ENCODE data around the gene SLC7A8.

Gene SLC7A8

GRCh38 chr14:23159532-23159931 lies 23.9 kb downstream of the SLC7A8 start:
- Mint-ChIP-seq H3K4me3 (no peak overlapping the region), H3K9me3 (no peaks in the 10 kb centered on the region), H3K27me3 (peaks cover 9% of the 10 kb centered on the region), H3K27ac (no peak overlapping the region), H3K4me1 (no peaks in the 10 kb centered on the region), H3K36me3 (no peaks in the 10 kb centered on the region)
- DNase-seq (ENCODE audit: low spot score in 2 of 2) (no peak), ATAC-seq (ENCODE audit: low read depth) (no peak)

DNA sequence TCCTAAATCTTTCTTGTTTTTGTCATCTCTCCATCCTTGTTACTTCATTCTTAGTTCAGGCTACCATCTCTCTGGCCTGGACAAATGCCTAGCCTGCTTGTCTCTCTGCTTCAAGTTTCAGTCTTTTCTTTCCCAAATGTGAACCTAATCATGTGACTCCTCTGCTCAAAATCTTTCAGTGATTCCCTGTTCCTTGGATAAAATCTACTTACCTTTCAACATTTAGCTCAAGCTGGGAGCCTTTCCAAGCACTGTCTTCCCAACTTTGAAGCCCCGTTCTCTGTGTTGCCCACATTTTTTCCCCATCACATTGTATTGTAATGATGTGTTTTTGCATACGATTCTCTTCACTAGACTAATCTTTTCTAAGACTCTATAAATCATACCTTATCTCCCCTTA lies 24.7 kb downstream of the SLC7A8 start:
- Mint-ChIP-seq H3K9me3 (no peaks in the 10 kb centered on the region), H3K27me3 (peaks cover 10% of the 10 kb centered on the region), H3K36me3 (no peaks in the 10 kb centered on the region), H3K4me1 (no peaks in the 10 kb centered on the region), H3K4me3 (no peak overlapping the region), H3K27ac (no peak overlapping the region)
- DNase-seq (ENCODE audit: low spot score in 2 of 2) (no peak), ATAC-seq (ENCODE audit: low read depth) (no peak)

- H3K27ac Mint-ChIP-seq: no peak overlapping the region
- H3K36me3 Mint-ChIP-seq: no peaks in the 10 kb centered on the region
- H3K27me3 Mint-ChIP-seq: peaks cover 12% of the 10 kb centered on the region
- H3K4me3 Mint-ChIP-seq: no peak overlapping the region
- ATAC-seq (ENCODE audit: low read depth): no peak
- no peak for DNase-seq (ENCODE audit: low spot score in 2 of 2)
- H3K4me1 Mint-ChIP-seq: no peaks in the 10 kb centered on the region
- H3K9me3 Mint-ChIP-seq: no peaks in the 10 kb centered on the region
These were observed 28.4 kb downstream of the SLC7A8 start for GRCh38 chr14:23154964-23155587.

DNA sequence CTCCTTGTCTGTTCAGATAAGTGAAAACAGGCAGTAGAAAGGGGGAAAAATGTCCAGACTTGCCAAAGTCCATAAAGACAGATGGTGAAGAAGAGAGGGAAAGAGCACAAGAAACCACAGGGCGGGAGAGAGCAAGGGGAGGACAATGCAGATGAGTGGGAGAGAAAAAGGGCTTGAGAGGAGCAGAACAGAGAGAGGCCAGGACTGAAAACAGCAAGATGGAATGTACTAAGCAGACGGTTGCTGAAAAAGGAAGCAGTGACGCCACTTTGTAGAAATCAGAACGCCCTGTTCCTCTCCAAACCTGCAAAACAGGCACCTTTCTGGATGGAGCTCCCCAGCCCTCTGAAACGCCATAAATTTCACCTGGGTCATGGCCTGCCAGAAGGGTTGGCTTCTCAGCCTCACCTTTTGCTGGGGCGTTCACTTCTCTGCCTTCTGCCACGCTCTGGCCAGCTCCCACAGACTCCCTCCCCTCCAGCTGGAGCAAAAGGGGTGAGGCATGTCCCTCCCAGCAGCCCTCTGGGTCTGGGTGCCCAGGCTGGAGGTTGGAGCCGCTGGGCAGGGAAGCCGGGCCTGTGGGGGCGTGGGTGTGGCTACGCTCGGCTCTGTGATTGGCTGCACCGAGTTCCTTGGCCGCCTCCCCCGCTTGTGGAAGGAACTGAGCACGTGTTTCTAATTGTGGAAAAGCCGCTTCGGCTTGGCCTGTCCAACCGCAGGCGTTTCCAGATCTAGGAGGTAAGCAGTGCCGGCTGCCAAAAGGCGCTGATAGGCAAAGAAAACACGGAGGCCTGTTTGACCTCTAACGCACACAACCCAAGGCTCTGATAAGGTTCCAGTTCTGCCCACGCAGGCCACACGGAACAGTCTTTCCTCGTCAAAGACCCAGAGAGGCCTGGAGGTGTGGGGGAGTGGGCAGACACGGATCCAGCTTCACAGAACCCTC lies 29.3 kb downstream of the SLC7A8 start:
- DNase-seq (ENCODE audit: low spot score in 2 of 2) (no peak), ATAC-seq (ENCODE audit: low read depth) (no peak)
- no peaks in the 10 kb centered on the region for H3K36me3 Mint-ChIP-seq
- peaks cover 2% of the 10 kb centered on the region for H3K4me1 Mint-ChIP-seq
- peaks cover 12% of the 10 kb centered on the region for H3K27me3 Mint-ChIP-seq
- H3K9me3 Mint-ChIP-seq: no peaks in the 10 kb centered on the region
- no peak overlapping the region for H3K27ac Mint-ChIP-seq
- no peak overlapping the region for H3K4me3 Mint-ChIP-seq

DNA sequence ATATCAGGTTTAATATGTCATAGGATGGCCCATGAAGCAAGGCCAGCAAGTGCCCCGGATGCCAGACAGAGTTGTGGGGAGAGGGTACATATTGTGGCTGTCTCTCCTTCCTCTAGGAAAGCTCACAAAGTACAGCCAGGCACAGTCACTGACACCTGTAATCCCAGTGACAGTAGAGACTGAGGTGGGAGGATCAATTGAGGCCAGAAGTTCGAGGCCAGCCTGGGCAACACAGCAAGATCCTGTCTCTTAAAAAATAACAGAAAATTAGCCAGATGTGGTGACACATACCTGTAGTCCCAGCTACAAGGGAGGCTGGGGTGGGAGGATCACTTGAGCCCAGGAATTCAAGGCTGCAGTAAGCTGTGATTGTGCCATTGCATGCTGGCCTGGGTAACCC lies 32.1 kb downstream of the SLC7A8 start:
- Mint-ChIP-seq H3K4me1 (peaks cover 3% of the 10 kb centered on the region), H3K27ac (no peak overlapping the region), H3K36me3 (peaks cover 6% of the 10 kb centered on the region), H3K9me3 (no peaks in the 10 kb centered on the region), H3K4me3 (no peak overlapping the region), H3K27me3 (peaks cover 11% of the 10 kb centered on the region)
- no peak for DNase-seq (ENCODE audit: low spot score in 2 of 2)
- no peak for ATAC-seq (ENCODE audit: low read depth)

DNA sequence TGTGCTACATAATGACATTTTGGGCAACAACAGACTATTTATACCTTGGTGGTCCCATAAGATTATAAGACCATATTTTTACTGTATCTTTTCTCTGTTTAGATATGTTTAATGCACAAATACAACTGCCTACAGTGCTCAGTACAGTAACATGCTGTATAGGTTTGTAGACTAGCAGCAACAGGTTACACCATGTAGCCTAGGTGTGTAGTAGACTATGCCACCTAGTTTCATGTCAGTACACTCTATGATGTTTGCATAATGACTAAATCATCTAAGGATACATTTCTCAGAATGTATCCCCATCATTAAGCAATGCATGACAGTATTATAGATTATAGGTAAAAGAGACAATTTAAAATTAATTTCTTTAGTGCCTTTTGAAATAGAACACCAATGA lies 33.7 kb downstream of the SLC7A8 start:
- Mint-ChIP-seq H3K4me1 (peaks cover 3% of the 10 kb centered on the region), H3K9me3 (no peaks in the 10 kb centered on the region), H3K4me3 (no peak overlapping the region), H3K36me3 (peaks cover 6% of the 10 kb centered on the region), H3K27me3 (peaks cover 11% of the 10 kb centered on the region), H3K27ac (no peak overlapping the region)
- ATAC-seq (ENCODE audit: low read depth): no peak
- DNase-seq (ENCODE audit: low spot score in 2 of 2): no peak

- H3K27ac Mint-ChIP-seq: no peak overlapping the region
- H3K9me3 Mint-ChIP-seq: no peaks in the 10 kb centered on the region
- ATAC-seq (ENCODE audit: low read depth): no peak
- H3K4me1 Mint-ChIP-seq: peaks cover 3% of the 10 kb centered on the region
- no peak overlapping the region for H3K4me3 Mint-ChIP-seq
- H3K27me3 Mint-ChIP-seq: peaks cover 9% of the 10 kb centered on the region
- H3K36me3 Mint-ChIP-seq: peaks cover 6% of the 10 kb centered on the region
- no peak for DNase-seq (ENCODE audit: low spot score in 2 of 2)
These were observed 34.7 kb downstream of the SLC7A8 start for GRCh38 chr14:23148591-23149249.

DNA sequence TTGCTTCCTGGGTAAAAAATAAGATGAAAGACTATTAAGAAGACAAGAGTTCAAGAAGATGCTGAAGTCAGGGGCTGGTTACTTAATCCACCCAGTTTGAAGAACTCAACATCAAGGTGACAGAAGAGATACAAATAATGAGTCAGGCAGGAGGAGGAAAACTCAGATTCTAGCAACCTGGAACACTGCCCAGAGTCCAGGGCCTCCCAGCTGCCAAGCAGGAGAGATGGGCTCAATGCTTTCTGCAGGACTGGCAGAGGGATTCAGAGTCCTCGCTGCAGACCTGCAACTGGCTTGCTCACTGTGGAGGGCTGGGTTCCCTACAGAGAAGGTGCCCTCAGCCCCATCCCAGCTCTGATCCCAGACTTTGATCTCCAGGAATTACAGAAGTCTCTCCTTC lies 35.8 kb downstream of the SLC7A8 start:
- Mint-ChIP-seq H3K4me1 (peaks cover 3% of the 10 kb centered on the region), H3K9me3 (no peaks in the 10 kb centered on the region), H3K27me3 (peaks cover 6% of the 10 kb centered on the region), H3K27ac (no peak overlapping the region), H3K36me3 (peaks cover 6% of the 10 kb centered on the region), H3K4me3 (no peak overlapping the region)
- DNase-seq (ENCODE audit: low spot score in 2 of 2) (no peak), ATAC-seq (ENCODE audit: low read depth) (no peak)

GRCh38 chr14:23146980-23147379 lies 36.5 kb downstream of the SLC7A8 start:
- H3K4me1 Mint-ChIP-seq: peaks cover 3% of the 10 kb centered on the region

GRCh38 chr14:23146351-23146910 lies 37.0 kb downstream of the SLC7A8 start:
- no peaks in the 10 kb centered on the region for H3K9me3 Mint-ChIP-seq
- H3K36me3 Mint-ChIP-seq: peaks cover 6% of the 10 kb centered on the region
- ATAC-seq (ENCODE audit: low read depth): no peak
- H3K27me3 Mint-ChIP-seq: peaks cover 6% of the 10 kb centered on the region
- H3K4me3 Mint-ChIP-seq: no peak overlapping the region
- no peak for DNase-seq (ENCODE audit: low spot score in 2 of 2)
- peaks cover 3% of the 10 kb centered on the region for H3K4me1 Mint-ChIP-seq
- no peak overlapping the region for H3K27ac Mint-ChIP-seq

More at GRCh38 chr14:23146980-23147379, 36.5 kb downstream of the SLC7A8 start:
- ATAC-seq (ENCODE audit: low read depth): no peak
- H3K4me3 Mint-ChIP-seq: no peak overlapping the region
- no peak overlapping the region for H3K27ac Mint-ChIP-seq
- H3K36me3 Mint-ChIP-seq: peaks cover 6% of the 10 kb centered on the region
- no peaks in the 10 kb centered on the region for H3K9me3 Mint-ChIP-seq
- peaks cover 6% of the 10 kb centered on the region for H3K27me3 Mint-ChIP-seq
- no peak for DNase-seq (ENCODE audit: low spot score in 2 of 2)

DNA sequence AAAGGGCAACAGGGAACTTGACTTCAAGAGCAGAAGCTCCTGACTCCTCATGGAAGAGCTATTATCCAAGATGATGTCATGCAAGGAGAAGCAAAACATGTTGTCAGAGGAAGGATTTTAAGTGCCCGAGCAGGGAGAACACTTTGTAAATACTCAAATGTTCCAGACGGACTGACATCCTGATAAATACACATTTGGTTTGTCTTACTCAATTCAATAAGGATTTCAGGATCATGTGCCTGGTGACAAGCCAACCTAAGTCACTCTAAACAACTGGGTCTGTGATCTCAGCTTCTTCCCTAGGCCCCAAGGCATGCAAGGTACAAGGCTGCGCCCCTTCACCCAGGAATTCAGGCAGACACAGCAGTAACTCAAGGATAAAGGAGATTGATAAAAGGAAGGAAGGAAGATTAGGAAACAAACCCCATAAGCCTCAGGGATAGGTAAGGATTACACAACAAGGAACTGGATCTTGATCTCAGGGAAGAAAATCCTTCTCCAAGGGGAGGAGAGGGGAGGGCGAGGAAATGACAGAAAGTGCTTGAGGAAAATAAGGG lies 37.6 kb downstream of the SLC7A8 start:
- no peak for ATAC-seq (ENCODE audit: low read depth)
- H3K4me1 Mint-ChIP-seq: peaks cover 3% of the 10 kb centered on the region
- H3K27ac Mint-ChIP-seq: no peak overlapping the region
- DNase-seq (ENCODE audit: low spot score in 2 of 2): no peak
- no peak overlapping the region for H3K4me3 Mint-ChIP-seq
- peaks cover 6% of the 10 kb centered on the region for H3K27me3 Mint-ChIP-seq
- H3K9me3 Mint-ChIP-seq: no peaks in the 10 kb centered on the region
- peaks cover 6% of the 10 kb centered on the region for H3K36me3 Mint-ChIP-seq

GRCh38 chr14:23143911-23144310 lies 39.5 kb downstream of the SLC7A8 start:
- no peak for ATAC-seq (ENCODE audit: low read depth)
- no peak for DNase-seq (ENCODE audit: low spot score in 2 of 2)
- Mint-ChIP-seq H3K9me3 (no peaks in the 10 kb centered on the region), H3K27ac (no peak overlapping the region), H3K27me3 (peaks cover 3% of the 10 kb centered on the region), H3K36me3 (peaks cover 6% of the 10 kb centered on the region), H3K4me3 (no peak overlapping the region), H3K4me1 (no peaks in the 10 kb centered on the region)

DNA sequence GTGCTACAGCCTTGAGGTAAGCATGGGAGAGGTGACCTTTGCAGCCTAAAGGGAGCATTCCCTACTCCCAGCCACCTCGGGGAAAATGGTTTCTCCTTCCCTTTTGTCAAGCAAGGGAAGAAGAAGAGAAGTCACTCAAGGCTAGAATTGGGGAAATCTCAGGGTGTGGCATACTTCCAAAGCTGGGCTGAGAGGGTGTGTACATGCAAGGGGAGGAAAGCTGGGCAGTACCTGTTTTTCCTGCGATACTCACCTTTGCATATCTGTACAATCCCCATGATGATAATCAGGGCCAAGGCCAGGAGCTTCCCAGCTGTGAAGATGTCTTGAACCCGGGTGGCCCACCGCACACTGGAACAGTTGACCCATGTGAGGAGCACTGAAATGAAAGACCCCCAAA lies 40.6 kb downstream of the SLC7A8 start:
- H3K27me3 Mint-ChIP-seq: peaks cover 3% of the 10 kb centered on the region
- H3K4me1 Mint-ChIP-seq: no peaks in the 10 kb centered on the region

More for the DNA sequence above, 40.6 kb downstream of the SLC7A8 start:
- no peak overlapping the region for H3K4me3 Mint-ChIP-seq
- DNase-seq (ENCODE audit: low spot score in 2 of 2) (no peak), ATAC-seq (ENCODE audit: low read depth) (no peak)
- H3K9me3 Mint-ChIP-seq: no peaks in the 10 kb centered on the region
- peaks cover under 1% of the 10 kb centered on the region for H3K36me3 Mint-ChIP-seq
- H3K27ac Mint-ChIP-seq: no peak overlapping the region

Data from memory B cell (primary cell).